Astrocyte of the cerebellum (primary cell): Measurements from ENCODE around the gene TOLLIP.

Source experiments
- DNase-seq: peaks from one replicate; pipeline ENCODE4 v3.0.0-alpha.2; 2011; ENCODE audit warnings: low read depth
- H3K4me3 ChIP-seq: 2 replicates; pipeline ENCODE4 v1.5.1; 2011; ENCODE audit warnings: mild to moderate bottlenecking, low read depth, low read length, moderate library complexity
- in situ Hi-C: cut with HindIII; loops from 2 replicates; pipeline ENCODE4 v1.10.0; 2017; ENCODE audit warnings: low sequenced_read_pairs
- TF ChIP-seq, protein P1 (sequence below): IDR thresholded peaks from 2 replicates; pipeline ENCODE4 v1.5.1; 2012; ENCODE audit warnings: low read length, low read depth, moderate library complexity, mild to moderate bottlenecking; ENCODE audit errors: missing control alignments

Gene TOLLIP

DNA sequence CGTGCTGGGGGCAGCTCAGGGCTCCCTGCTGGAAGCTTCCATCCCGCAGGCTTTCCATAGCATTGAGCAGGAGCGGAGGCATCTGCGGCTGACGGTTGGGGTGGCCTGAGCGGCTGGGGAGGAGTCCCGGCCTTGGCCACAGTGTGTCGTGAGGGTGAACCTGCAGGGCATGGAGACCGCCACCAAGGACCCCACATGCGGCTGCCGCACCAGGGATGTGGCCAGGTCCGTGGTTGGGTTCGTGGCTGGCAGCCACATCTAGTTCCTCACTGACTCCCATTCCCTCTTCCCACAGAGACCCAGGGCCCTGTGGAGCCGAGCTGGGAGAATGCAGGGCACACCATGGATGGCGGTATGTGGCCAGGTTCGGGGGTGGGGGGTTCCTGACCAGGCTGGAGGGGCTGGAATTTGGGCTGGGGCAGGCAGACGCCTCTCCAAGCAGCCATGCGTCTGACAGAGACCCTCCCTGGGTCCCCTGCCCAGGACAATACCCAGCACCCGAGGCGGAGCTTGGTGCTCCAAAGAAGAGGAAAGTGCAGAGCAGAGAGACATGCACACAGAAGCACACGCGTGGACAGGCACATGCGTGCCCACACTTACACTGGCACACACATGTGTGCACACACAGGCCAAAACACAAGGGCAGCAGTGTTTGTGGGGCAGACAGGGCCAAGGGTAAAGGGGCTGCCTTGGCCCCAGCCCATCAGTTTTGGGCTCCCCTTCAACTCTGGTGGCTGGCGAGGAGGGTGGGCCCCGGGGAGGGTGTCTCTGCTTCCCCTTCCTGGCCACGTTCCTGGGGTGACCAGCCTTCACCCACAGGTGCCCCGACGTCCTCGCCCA lies 83.8 kb downstream of the TOLLIP start:
- DNase-seq = no peak
- in situ Hi-C loops = no loop called here
- TF ChIP-seq, protein P1, sequence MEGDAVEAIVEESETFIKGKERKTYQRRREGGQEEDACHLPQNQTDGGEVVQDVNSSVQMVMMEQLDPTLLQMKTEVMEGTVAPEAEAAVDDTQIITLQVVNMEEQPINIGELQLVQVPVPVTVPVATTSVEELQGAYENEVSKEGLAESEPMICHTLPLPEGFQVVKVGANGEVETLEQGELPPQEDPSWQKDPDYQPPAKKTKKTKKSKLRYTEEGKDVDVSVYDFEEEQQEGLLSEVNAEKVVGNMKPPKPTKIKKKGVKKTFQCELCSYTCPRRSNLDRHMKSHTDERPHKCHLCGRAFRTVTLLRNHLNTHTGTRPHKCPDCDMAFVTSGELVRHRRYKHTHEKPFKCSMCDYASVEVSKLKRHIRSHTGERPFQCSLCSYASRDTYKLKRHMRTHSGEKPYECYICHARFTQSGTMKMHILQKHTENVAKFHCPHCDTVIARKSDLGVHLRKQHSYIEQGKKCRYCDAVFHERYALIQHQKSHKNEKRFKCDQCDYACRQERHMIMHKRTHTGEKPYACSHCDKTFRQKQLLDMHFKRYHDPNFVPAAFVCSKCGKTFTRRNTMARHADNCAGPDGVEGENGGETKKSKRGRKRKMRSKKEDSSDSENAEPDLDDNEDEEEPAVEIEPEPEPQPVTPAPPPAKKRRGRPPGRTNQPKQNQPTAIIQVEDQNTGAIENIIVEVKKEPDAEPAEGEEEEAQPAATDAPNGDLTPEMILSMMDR = no peak
- no peak overlapping the region for H3K4me3 ChIP-seq

DNA sequence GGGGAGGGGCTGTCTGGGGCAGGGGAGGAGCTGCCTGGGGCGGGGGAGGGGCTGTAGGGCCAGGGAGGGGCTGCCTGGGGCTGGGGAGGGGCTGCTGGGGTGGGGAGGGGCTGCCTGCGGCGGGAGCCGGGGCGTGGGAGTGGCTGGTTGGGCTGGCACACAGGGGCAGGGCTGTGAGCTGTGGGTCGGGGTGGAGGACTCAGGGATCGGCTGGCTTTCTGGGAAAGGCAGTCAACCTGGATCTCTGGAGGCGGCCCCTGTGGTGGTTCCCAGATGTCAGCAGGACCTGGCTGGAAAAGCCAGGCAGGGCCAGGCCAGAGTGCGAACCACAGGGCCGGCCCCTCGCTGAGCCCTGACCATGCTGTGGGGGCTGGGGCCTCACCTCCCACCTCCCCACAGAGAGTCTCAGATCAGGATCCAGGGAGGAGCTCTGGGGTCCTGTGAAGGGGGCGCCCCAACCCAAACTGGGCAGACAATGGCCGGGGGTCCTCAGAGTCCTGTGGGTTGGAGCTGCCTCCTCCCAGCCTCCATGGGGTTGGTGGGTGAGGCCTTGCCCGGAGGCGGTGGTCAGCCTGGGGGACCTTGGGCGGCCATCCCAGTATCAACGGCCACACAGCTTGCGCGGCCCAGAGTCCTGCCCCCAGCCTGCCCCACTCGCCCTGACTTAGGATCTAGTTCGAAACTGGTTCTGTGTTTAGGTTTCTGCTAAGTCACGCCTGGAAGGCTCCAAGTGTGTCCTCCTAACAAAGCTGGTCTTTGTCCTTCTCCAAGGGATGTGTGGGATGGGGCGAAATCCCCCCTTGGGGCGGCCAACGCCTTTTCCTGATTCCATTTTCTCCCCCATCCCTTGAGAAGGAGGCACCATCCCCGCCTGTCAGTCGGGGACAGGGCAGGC lies 84.7 kb downstream of the TOLLIP start:
- TF ChIP-seq, protein P1 = no peak
- in situ Hi-C loops = no loop called here

More for the DNA sequence above, 84.7 kb downstream of the TOLLIP start:
- no peak overlapping the region for H3K4me3 ChIP-seq
- no peak for DNase-seq
